AG04450 (cell line): Measurements from ENCODE around the gene DHRS13. TPM values are rescaled to one million over a fixed set of nuclear protein-coding genes. Genes with fewer than 3 reads are reported as not detected.
A peak's percentile ranks its signal among the peaks of the same experiment; 100 is the strongest.
"Not testable (repeated sequence)": the region's sequence is repeated elsewhere in the genome, so short reads cannot be mapped to it uniquely, and the experiment has no call there.

Experiments used
- CTCF ChIA-PET: fragments of 300-600, 350-600 bp; formaldehyde crosslinking; extraction: SDS; loops from one replicate; lab custom pipeline; 2022; ENCODE audit warnings: antibody characterized with exemption, inconsistent platforms; lab: Charles Lee
- POLR2A ChIA-PET: fragments of 350-600 bp; formaldehyde crosslinking; extraction: SDS; loops from one replicate; lab custom pipeline; 2021; ENCODE audit warnings: antibody characterized with exemption, inconsistent platforms; lab: Yijun Ruan, JAX
- DNase-seq: peaks from one replicate; pipeline ENCODE4 v3.0.0-alpha.2; 2011; ENCODE audit warnings: low read depth, low spot score
- H3K27ac ChIP-seq: one replicate; pipeline ENCODE4 v1.5.1; 2012; ENCODE audit warnings: low read depth, low read length, control low read depth
- H3K27me3 ChIP-seq: one replicate; pipeline ENCODE4 v1.6.0; 2012; ENCODE audit warnings: low read length; ENCODE audit not compliant: control insufficient read depth, insufficient read depth
- H3K4me3 ChIP-seq: 2 replicates; pipeline ENCODE4 v1.5.1; 2011; ENCODE audit warnings: mild to moderate bottlenecking, low read depth, low read length, control low read depth
- H3K9me3 ChIP-seq: 2 replicates; pipeline ENCODE4 v1.5.1; 2012; ENCODE audit warnings: low read length; ENCODE audit not compliant: control insufficient read depth, insufficient read depth
- polyA plus RNA-seq: library from polyadenylated mRNA; depleted of rRNA; stranded (reverse); fragments of >200 nt; gene quantifications from 2 replicates; pipeline ENCODE4 v1.2.3, GENCODE V29; 2011; rRNA removed
- TF ChIP-seq, protein P1 (sequence below): IDR thresholded peaks from 2 replicates; pipeline ENCODE4 v1.5.1; 2011; ENCODE audit warnings: low read depth, low read length, control low read depth, inconsistent platforms

Gene DHRS13
- polyA plus RNA-seq, 1 experiment = 2.9 TPM

DNA sequence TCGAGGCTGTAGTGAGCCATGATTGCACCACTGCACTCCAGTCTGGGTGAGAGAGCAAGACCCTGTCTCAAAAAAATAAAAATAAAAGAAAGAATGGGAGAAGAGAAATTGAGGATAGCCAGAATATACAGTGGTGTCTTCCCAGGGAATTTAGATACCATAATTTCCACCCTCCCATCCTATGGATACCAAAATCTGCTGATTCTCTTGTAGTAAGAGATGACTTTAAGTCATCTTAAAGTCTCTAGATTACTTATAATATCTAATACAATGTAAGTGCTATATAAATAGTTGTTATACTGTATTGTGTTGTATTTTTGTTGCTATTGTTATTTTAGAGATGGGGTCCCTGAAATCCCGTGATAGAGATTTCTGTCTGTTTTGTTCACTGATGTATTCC lies 49.6 kb downstream of the DHRS13 start:
- POLR2A ChIA-PET = interaction anchor here (0.9 kb wide), 1 partner anchor 127 kb away, joined by 6 read pairs; no protein-coding TSS in a partner anchor
- TF ChIP-seq, protein P1, sequence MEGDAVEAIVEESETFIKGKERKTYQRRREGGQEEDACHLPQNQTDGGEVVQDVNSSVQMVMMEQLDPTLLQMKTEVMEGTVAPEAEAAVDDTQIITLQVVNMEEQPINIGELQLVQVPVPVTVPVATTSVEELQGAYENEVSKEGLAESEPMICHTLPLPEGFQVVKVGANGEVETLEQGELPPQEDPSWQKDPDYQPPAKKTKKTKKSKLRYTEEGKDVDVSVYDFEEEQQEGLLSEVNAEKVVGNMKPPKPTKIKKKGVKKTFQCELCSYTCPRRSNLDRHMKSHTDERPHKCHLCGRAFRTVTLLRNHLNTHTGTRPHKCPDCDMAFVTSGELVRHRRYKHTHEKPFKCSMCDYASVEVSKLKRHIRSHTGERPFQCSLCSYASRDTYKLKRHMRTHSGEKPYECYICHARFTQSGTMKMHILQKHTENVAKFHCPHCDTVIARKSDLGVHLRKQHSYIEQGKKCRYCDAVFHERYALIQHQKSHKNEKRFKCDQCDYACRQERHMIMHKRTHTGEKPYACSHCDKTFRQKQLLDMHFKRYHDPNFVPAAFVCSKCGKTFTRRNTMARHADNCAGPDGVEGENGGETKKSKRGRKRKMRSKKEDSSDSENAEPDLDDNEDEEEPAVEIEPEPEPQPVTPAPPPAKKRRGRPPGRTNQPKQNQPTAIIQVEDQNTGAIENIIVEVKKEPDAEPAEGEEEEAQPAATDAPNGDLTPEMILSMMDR = no peak
- H3K9me3 ChIP-seq = no peaks in the 10 kb centered on the region; the same call in 1 of the 2 replicates
- DNase-seq = no peak
- no peaks in the 10 kb centered on the region for H3K27me3 ChIP-seq
- no peak overlapping the region for H3K4me3 ChIP-seq
- CTCF ChIA-PET = interaction anchor here (1.0 kb wide), 1 partner anchor 90 kb away, joined by 6 read pairs; no protein-coding TSS in a partner anchor
- H3K27ac ChIP-seq = no peak overlapping the region

DNA sequence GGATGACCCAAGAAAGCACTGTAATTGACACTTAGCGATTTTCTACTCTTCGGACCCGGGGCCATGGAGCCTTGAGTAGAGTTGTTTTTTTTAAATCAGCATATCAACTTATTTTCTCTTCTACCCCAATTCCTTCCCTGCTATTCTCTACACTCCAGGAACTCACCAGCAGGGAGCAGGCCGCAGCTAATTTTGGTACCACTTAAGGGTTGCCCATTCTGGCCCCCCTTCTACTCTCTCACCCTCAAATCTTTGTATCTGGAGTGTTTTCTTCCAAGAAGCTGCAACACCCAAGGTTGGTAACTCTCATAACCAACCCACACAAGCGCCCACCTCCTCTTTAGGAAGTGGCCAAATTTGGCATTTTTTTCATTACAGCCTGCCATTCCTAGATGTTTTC lies 53.6 kb downstream of the DHRS13 start:
- TF ChIP-seq, protein P1 = 0 out of 2 replicates have a peak, but pooled peaks have one; percentile 7
- DNase-seq = no peak
- no peak overlapping the region for H3K27ac ChIP-seq
- POLR2A ChIA-PET = no interaction called here
- H3K27me3 ChIP-seq = no peaks in the 10 kb centered on the region
- H3K9me3 ChIP-seq = no peaks in the 10 kb centered on the region; the same call in 1 of the 2 replicates
- H3K4me3 ChIP-seq = no peak overlapping the region
- CTCF ChIA-PET = interaction anchor here (0.5 to 1.8 kb wide), 7 partner anchors 10 to 104 kb away, joined by 3 to 11 read pairs (median 5); no protein-coding TSS in a partner anchor

DNA sequence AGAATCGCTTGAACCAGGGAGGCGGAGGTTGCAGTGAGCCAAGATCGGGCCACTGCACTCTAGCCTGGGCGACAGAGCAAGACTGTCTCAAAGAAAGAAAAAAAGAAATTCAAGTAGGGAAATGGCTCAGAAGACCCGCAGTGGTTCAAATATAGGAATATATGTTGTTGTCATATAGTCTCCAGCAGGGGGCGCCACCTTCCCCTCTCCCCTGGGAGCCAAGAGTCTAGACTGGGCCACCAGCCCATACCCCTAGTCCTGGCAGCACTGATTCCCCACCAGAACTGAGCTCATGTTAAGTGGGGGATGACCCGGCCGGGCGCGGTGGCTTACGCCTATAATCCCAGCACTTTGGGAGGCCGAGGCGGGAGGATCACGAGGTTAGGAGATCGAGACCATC lies 54.2 kb downstream of the DHRS13 start:
- DNase-seq, POLR2A ChIA-PET, H3K27ac ChIP-seq, H3K4me3 ChIP-seq, H3K9me3 ChIP-seq, H3K27me3 ChIP-seq: not testable (repeated sequence)
- CTCF ChIA-PET = interaction anchor here (0.5 to 1.8 kb wide), 5 partner anchors 11 to 101 kb away, joined by 3 to 7 read pairs (median 5); no protein-coding TSS in a partner anchor
- TF ChIP-seq, protein P1 = peak; percentile 24

Other genes starting within 250 kb of the DHRS13 start
- gene SDF2, start 241.2 kb downstream of the DHRS13 start, polyA plus RNA-seq = 76.1 and 79.4 TPM in 2 replicates
- 41.0 and 52.2 TPM in 2 replicates for gene SUPT6H, start 240.9 kb downstream of the DHRS13 start, polyA plus RNA-seq
- 0.51 and 0.52 TPM in 2 replicates for gene PROCA1, start 191.2 kb downstream of the DHRS13 start, polyA plus RNA-seq
- 389 and 428 TPM in 2 replicates for gene RAB34, start 185.2 kb downstream of the DHRS13 start, polyA plus RNA-seq
- 1,337 and 1,690 TPM in 2 replicates for gene RPL23A, start 183.1 kb downstream of the DHRS13 start, polyA plus RNA-seq
- gene TLCD1, start 176.8 kb downstream of the DHRS13 start, polyA plus RNA-seq = 11.8 and 13.1 TPM in 2 replicates
- gene NEK8, start 174.3 kb downstream of the DHRS13 start, polyA plus RNA-seq = 2.5 and 3.0 TPM in 2 replicates
- gene TRAF4, start 159.1 kb downstream of the DHRS13 start, polyA plus RNA-seq = 26.1 and 38.8 TPM in 2 replicates
- gene FAM222B, start 60.3 kb downstream of the DHRS13 start, polyA plus RNA-seq = 8.3 and 11.0 TPM in 2 replicates
- 45.7 and 54.4 TPM in 2 replicates for gene ERAL1, start 48.1 kb downstream of the DHRS13 start, polyA plus RNA-seq
- 80.5 and 83.9 TPM in 2 replicates for gene FLOT2, start 5.3 kb downstream of the DHRS13 start, polyA plus RNA-seq
- 13.6 and 17.8 TPM in 2 replicates for gene PHF12, start 48.4 kb upstream of the DHRS13 start, polyA plus RNA-seq
- gene SEZ6, start 103.0 kb upstream of the DHRS13 start, polyA plus RNA-seq = not detected in 2 replicates
- 0.74 and 0.79 TPM in 2 replicates for gene PIPOX, start 140.1 kb upstream of the DHRS13 start, polyA plus RNA-seq